HUES64 (cell line): ENCODE data around the gene SUGT1. TPM values are rescaled to one million over a fixed set of nuclear protein-coding genes. Genes with fewer than 3 reads are reported as not detected.
"Not testable (repeated sequence)": the region's sequence is repeated elsewhere in the genome, so short reads cannot be mapped to it uniquely, and the experiment has no call there.

Experiments
- H3K27ac ChIP-seq: 2 replicates; pipeline ENCODE4 v1.7.0; 2013; ENCODE audit warnings: low read depth, low read length, inconsistent platforms
- H3K27me3 ChIP-seq: 2 replicates; pipeline ENCODE4 v1.6.1; 2013; ENCODE audit warnings: mild to moderate bottlenecking, low read length; ENCODE audit not compliant: insufficient read depth
- H3K36me3 ChIP-seq: 2 replicates; pipeline ENCODE4 v1.6.1; 2013; ENCODE audit warnings: mild to moderate bottlenecking, low read length; ENCODE audit not compliant: insufficient read depth
- H3K4me1 ChIP-seq: 2 replicates; pipeline ENCODE4 v1.6.1; 2013; ENCODE audit warnings: mild to moderate bottlenecking, low read length, moderate library complexity; ENCODE audit not compliant: insufficient read depth
- H3K4me3 ChIP-seq: 2 replicates; pipeline ENCODE4 v1.5.1; 2013; ENCODE audit warnings: mild to moderate bottlenecking, low read length, moderate library complexity
- H3K9ac ChIP-seq: 2 replicates; pipeline ENCODE4 v1.6.1; 2013; ENCODE audit warnings: mild to moderate bottlenecking, low read depth, low read length
- H3K9me3 ChIP-seq: 2 replicates; pipeline ENCODE4 v1.6.1; 2013; ENCODE audit warnings: low read depth, low read length; ENCODE audit not compliant: insufficient read depth
- WGBS: fragments of 150-250, 120-280 bp; methylation state at CpG from one replicate; pipeline ENCODE4 v1.1.7; 2013; ENCODE audit warnings: missing lambda C conversion rate; 5-methylcytosine and 5-hydroxymethylcytosine counted together
- polyA plus RNA-seq, 2 experiments: library from polyadenylated mRNA; stranded (reverse); fragments of 50-300 nt; gene quantifications; one replicate each; pipeline ENCODE4 v1.2.3, GENCODE V29; 2013

SUGT1 gene
- polyA plus RNA-seq (2013, experiment 1 of 2), result 70.9 TPM
- 70.9 TPM for polyA plus RNA-seq (2013, experiment 2 of 2)

DNA sequence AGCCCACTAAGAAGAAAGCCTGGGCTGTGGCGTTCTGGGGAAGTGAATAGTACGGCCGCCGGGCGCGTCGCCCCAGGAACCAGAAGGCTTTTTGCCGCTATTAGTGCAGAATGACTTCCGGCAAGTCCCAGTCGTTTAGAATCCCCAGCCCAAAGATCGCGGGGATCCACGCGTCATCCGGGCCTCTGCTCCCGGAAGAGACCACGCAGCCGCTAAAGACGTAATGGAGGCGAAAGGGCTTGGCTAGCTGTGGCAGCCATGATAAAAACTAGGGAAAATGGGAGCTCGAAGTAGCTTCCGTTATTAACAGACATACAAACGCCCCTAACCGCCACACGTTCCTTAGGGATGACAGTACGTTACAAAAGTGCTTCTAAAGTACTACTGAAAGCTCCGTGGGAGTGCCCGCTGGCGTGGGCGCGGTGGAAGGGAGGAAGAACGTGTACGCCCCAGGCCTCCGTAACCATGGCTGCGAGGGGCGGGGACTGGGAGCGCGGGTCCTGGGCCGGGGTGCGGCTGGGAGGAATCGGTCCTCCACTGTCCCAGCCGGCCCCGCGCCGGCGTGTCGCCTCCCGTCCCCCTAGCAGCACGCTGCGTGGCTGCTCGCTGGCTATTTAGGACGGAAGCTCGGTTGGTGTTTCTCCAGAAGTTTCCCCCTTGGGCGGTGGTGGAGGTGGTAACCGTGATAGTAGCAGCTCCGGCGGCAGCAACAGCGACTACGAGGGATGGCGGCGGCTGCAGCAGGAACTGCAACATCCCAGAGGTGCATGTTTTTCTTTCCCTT lies at the start of gene SUGT1:
Gene SUGT1, plus strand, starts transcription at position 641 of the 784 bp plus-strand sequence. Its CDS starts 85 bp downstream, at position 726.
- H3K36me3 ChIP-seq, result peaks cover 46% of the 10 kb centered on the region
- H3K4me3 ChIP-seq, result peak within 1 kb of the TSS; percentile 79
- peak within 1 kb of the TSS; percentile 99 for H3K27ac ChIP-seq
- no peaks in the 10 kb centered on the region for H3K9me3 ChIP-seq
- no peaks in the 10 kb centered on the region for H3K27me3 ChIP-seq
- peak within 1 kb of the TSS; percentile 99 for H3K9ac ChIP-seq
- peaks cover 12% of the 10 kb centered on the region for H3K4me1 ChIP-seq
- WGBS, result under 1% methylated on average over 61 of the region's 61 CpGs

DNA sequence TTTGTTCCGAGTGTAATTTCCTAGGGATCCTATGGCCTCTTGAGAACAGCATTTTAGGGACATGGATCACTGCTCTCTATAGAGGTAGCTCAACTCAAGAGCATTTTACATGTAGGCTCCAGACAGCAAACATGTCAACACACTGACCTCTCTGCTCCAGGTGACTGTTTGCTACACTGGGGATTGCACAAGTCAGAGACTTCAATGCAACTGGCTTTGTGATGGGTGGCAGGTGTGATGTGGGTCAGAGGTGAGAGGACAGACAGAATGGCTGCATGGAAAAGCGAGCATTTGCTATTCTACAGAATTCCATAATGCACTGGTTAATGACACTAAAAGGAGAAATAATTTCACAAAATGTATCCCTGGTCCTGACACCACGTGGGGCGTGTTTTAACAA lies 49.3 kb upstream of the SUGT1 start:
- H3K9me3 ChIP-seq, H3K27me3 ChIP-seq, H3K27ac ChIP-seq, H3K36me3 ChIP-seq, H3K4me3 ChIP-seq, H3K9ac ChIP-seq: not testable (repeated sequence)
- WGBS, result 90% methylated on average over 1 of the region's 4 CpGs
- H3K4me1 ChIP-seq, result peaks cover 10% of the 10 kb centered on the region

- H3K9ac ChIP-seq, H3K9me3 ChIP-seq, H3K36me3 ChIP-seq, H3K4me1 ChIP-seq, H3K27me3 ChIP-seq, H3K4me3 ChIP-seq, H3K27ac ChIP-seq: not testable (repeated sequence)
- 93% methylated on average over 6 of the region's 6 CpGs for WGBS
These were observed 46.5 kb upstream of the SUGT1 start for GRCh38 chr13:52606126-52606525.

DNA sequence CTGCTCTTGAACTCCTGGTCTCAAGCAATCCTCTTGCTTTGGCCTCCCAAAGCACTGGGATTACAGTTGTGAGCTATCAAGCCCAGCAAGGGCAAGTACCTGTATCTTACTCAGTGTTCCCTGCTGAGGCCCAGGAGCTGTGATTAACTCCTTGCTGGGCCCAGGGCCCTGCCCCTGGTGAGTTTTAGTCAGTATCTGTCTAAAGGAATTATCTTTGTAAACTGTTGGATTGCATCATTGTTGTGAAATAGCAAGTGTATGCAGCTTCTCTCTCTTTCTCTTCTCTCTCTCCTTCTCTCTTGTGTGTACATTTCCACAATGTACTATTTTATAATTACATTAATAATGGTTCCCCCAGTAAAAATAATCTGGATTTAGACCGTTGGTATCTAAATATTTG lies 45.8 kb upstream of the SUGT1 start:
- not testable (repeated sequence) for H3K36me3 ChIP-seq, H3K4me1 ChIP-seq, H3K9ac ChIP-seq, H3K27me3 ChIP-seq, H3K4me3 ChIP-seq, H3K9me3 ChIP-seq, H3K27ac ChIP-seq
- WGBS, result no CpG with 5 or more reads among the region's 1 CpG

DNA sequence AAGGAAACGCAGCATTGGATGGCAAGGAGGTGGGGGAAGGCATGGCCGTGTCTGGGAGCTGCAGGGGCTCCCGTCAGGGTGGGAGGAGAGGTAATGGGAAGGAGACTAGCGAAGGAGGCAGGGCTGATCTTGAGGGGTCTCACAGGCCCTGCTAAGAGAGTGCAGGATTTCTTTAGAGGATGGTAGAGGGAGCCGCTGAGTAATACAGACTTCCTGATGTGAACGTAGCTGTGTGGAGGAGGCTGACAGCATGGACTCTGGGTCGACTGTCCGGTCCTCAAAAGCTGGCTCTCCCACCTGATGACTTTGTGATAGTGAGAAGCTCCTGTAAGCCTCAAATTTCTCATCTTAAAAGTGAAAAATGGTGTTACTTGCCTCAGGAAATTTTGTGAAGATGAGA lies 44.5 kb upstream of the SUGT1 start:
- H3K36me3 ChIP-seq, H3K9me3 ChIP-seq, H3K4me3 ChIP-seq, H3K9ac ChIP-seq, H3K27me3 ChIP-seq, H3K4me1 ChIP-seq, H3K27ac ChIP-seq: not testable (repeated sequence)
- WGBS, result 53% methylated on average over 8 of the region's 8 CpGs

DNA sequence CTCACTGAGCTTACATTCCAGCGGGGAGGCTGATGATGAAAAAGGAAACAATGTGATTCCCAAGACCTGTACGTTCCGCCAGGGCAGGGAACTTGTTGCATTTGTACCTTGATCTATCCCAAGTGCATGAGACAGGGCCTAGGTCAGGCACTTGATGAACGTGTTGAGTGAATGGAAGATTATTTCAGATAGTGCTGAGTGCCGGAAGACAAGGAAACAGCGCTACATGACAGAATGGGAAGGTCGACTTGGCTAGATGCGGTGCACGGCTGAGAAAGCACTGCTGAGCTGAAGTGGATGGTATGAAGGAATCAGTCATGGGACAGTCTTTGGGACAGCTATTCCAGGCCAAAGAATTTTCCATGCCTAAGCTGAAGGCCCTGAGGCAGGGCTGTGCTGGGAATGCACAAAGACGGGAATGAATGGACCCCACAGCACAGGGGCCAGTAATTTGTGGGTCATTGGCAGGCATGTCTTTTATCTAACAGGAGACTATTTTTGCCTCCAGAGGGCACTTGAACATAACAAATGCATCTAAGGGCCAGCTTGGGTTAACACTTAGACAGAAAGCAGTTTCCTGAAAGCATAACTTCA lies 43.5 kb upstream of the SUGT1 start:
- not testable (repeated sequence) for H3K27me3 ChIP-seq, H3K27ac ChIP-seq, H3K4me3 ChIP-seq, H3K4me1 ChIP-seq, H3K9ac ChIP-seq, H3K9me3 ChIP-seq, H3K36me3 ChIP-seq
- 82% methylated on average over 10 of the region's 10 CpGs for WGBS

- H3K9ac ChIP-seq, H3K9me3 ChIP-seq, H3K27ac ChIP-seq, H3K36me3 ChIP-seq, H3K27me3 ChIP-seq, H3K4me3 ChIP-seq, H3K4me1 ChIP-seq: not testable (repeated sequence)
- 93% methylated on average over 4 of the region's 5 CpGs for WGBS
These were observed 42.5 kb upstream of the SUGT1 start for GRCh38 chr13:52610158-52610557.

- Histone ChIP-seq H3K36me3 (no peaks in the 10 kb centered on the region), H3K27me3 (no peaks in the 10 kb centered on the region), H3K4me1 (no peaks in the 10 kb centered on the region), H3K4me3 (no peak overlapping the region), H3K9ac (no peak overlapping the region), H3K9me3 (no peaks in the 10 kb centered on the region), H3K27ac (no peak overlapping the region)
- WGBS, result 97% methylated on average over 3 of the region's 4 CpGs
These were observed 37.4 kb upstream of the SUGT1 start for GRCh38 chr13:52615134-52615801.

DNA sequence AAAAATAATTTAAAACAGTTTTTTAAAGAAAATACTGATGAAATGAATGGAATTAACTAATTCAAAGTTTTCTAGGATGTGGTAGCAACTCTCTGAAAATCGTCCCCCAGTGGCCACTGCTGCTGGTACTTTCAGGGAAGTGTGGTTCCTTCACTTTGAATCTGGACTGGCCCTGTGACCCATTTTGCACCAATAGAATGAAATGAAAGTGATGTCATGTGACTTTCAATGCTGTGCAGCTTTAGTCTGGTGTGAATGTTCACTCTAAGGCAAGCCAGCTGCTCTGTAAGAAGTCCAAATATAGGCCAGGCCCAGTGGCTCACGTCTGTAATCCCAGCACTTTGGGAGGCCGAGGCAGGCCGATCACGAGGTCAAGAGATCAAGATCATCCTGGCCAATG lies 36.8 kb upstream of the SUGT1 start:
- Histone ChIP-seq H3K4me3 (no peak overlapping the region), H3K9ac (no peak overlapping the region), H3K27me3 (no peaks in the 10 kb centered on the region), H3K27ac (no peak overlapping the region), H3K4me1 (no peaks in the 10 kb centered on the region), H3K9me3 (no peaks in the 10 kb centered on the region), H3K36me3 (no peaks in the 10 kb centered on the region)
- 92% methylated on average over 5 of the region's 5 CpGs for WGBS

DNA sequence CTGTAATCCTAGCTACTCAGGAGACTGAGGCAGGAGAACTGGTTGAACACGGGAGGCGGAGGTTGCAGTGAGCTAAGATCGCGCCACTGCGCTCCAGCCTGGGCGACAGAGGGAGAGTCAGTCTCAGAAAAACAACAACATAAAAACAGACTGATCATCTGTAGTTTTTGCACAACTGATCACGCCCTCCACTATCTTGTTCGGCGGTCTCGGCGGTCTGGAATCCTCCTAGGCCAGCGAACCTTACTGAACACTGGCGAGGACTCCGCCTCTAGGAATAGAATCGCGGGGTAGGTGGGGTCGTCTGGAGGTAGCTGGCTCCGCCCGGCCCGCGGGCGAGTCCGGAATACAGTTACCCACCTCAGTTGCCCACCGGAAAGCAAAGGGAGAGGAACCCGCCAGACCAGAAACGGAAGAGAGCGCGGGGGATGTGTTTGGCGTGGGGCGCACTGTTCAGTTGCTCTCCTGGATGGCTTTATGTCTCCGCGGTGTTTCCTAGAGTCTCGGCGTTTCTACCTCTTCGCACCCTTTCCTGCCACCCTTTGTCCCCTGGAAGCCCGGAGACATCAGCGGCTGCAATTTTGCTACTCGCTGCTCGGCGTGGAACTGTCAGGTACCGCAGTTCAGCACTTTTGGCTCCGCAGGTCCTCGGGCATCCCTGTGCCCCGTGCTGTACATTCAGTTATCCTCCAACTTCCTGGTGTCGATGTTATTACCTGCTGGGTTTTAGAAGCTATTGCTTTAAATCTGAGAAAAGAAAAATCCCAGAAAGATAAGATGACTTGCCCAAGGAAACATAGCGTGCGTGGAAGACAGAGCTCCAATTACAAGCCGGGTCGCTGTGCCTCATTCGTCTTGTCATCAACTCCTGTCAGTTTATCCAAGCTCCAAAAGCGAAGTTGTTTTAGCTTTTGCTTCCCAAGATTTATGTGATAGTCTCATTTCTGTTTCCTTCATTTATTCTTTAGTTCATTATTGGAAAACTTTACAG lies 35.3 kb upstream of the SUGT1 start:
- H3K27me3 ChIP-seq, result no peaks in the 10 kb centered on the region
- peak overlapping the region; percentile 73 for H3K9ac ChIP-seq
- H3K4me1 ChIP-seq, result no peaks in the 10 kb centered on the region
- H3K36me3 ChIP-seq, result peaks cover 7% of the 10 kb centered on the region; the same call in 1 of the 2 replicates
- H3K27ac ChIP-seq, result no peak overlapping the region
- no peaks in the 10 kb centered on the region for H3K9me3 ChIP-seq
- peak overlapping the region; percentile 90 for H3K4me3 ChIP-seq
- 4% methylated on average over 51 of the region's 51 CpGs for WGBS
